GM18520 (cell line): ENCODE results near the gene CST5.
"Not testable (repeated sequence)": the region's sequence is repeated elsewhere in the genome, so short reads cannot be mapped to it uniquely, and the experiment has no call there.

Source experiments
- ATAC-seq: cut with Tn5 transposase; IDR thresholded peaks from one replicate; pipeline ENCODE4 v1.9.1; 2021; ENCODE audit not compliant: unreplicated experiment

Gene CST5

DNA sequence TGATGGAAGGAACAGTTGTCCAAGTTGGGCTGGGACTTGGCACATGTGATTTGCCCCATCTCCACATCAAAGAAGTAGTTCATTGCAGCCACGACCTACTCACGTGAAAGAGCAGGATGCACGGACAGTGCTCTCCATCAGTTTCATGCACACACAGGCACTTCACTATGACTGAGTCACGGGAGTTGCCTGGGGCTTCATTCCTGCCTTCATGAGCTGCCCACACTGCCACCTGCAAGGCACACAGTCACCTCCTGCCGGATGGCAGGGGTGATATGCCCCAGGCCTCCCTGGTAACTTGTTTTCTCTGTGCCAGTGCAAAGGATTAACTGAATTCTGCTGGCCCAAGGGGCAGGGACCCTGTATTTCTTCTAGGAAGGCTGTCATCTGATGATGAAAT, 22.8 kb downstream of the CST5 start:
- no peak for ATAC-seq

DNA sequence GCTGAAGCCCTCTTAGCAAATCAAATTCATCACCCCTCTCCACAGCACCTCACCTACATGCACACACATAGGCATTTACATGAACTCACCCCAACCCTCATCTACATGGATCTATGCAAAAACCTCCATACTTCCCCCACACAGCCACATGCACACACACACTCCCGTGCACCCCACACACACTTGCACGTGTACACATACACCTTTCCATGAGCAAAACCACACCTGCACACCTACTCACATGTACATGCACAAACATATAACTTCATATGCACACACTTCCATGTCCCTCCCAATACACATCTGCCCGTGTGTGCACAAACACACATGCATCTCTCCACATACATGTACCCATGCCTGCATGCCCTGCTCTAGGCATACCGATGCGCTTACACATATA, 23.3 kb downstream of the CST5 start:
- ATAC-seq = no peak

- no peak for ATAC-seq
Observed at GRCh38 chr20:23841693-23842092, 37.9 kb downstream of the CST5 start.

DNA sequence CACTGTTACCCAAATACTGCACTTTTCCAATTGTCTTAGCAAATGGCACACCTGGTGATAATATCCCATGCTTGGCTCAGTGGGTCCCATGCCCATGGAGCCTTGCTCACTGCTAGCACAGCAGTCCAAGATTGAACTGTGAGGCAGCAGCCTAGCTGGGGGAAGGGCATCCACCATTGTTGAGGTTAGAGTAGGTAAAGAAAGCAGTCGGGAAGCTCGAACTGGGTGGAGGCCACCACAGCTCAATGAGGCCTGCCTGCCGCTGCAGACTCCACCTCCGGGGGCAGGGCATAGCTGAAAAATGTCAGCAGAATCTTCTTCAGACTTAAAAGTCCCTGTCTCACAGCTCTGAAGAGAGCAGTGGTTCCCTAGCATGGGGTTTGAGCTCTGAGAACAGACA, 43.8 kb downstream of the CST5 start:
- ATAC-seq = no peak

GRCh38 chr20:23832775-23833513, 46.6 kb downstream of the CST5 start:
- ATAC-seq = no peak

DNA sequence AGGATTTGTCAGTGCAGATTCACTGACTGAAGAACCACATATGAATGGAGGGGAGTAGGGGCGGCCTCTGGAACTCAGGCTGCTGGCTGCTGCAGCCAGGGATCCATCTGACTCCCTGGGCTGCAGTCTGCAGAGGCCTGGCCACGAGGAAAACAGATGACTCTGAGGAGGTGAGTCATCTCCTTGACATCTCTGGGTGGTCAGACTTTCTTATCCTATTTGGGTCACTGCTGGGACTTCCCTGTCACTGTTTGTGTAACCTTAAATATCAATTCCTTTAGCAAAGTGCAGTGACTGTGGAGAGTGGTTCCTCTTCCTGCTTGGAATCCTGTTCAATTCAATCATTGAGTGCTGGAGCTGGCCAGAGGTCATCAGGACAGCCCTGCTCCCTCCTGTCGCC, 47.6 kb downstream of the CST5 start:
- ATAC-seq = not testable (repeated sequence)

- no peak for ATAC-seq
Observed at GRCh38 chr20:23826541-23827021, 53.0 kb downstream of the CST5 start, which contains the start of gene CST2. CST2 (minus strand) TSS chr20:23826729; CDS start chr20:23826660, 69 bp downstream.
